HTR-8/SVneo (cell line): ENCODE measurements around the gene KLF9.
"Not testable (repeated sequence)": the region's sequence is repeated elsewhere in the genome, so short reads cannot be mapped to it uniquely, and the experiment has no call there.

Experiments
- DNase-seq: peaks from one replicate; pipeline ENCODE4 v3.0.0; 2011; ENCODE audit warnings: low spot score, mixed read lengths; ENCODE audit not compliant: insufficient read length
- FAIRE-seq: peaks from 2 replicates; lab custom pipeline; 2011; peaks lifted over from hg19 to GRCh38; lab: Jason Lieb, UNC

The KLF9 gene

GRCh38 chr9:70406434-70406862, 8.0 kb downstream of the KLF9 start:
- FAIRE-seq (no peak), DNase-seq (no peak)

- no peak for DNase-seq
- no peak for FAIRE-seq
Observed at GRCh38 chr9:70405808-70406433, 8.5 kb downstream of the KLF9 start.

DNA sequence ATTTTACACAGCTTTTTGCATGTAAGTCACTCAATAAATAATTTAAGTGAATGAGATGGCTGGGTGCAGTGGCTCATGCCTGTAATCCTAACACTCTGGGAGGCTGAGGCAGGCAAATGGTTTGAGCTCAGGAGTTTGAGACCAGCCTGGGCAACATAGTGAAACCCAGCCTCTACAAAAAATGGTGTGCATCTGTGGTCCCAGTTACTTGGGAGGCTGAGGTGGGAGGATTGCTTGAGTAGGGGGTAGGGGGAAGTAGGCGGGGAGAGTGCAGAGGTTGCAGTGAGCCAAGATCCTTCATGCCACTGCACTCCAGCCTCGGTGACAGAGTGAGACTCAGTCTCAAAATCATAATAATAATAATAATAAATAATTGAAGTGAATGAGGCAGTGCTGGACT, 10.2 kb downstream of the KLF9 start:
- no peak for FAIRE-seq
- DNase-seq = no peak

DNA sequence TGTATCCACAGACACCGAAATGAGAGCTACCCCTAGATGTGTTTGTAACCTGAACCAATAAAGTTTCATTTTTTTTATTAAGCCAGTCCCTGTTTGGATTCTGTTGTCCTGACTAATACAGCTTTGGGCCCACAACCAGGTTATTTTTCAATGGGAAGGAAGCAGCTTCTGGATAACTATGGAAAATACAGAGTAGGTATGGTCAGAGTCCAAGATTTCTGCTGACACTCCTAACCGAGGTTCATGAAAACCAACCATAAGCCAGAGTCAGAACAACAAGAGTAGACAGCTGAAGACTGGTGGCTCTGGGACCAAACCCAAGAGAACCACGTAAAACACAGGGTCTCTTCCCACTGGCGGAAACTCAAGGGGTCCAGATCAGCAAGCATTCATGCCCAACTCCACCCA, 10.8 kb downstream of the KLF9 start:
- DNase-seq = no peak
- FAIRE-seq = no peak

- FAIRE-seq = no peak
- DNase-seq = no peak
Observed at GRCh38 chr9:70403166-70403565, 11.3 kb downstream of the KLF9 start.

- DNase-seq = no peak
- FAIRE-seq = no peak
Observed at GRCh38 chr9:70402213-70402612, 12.2 kb downstream of the KLF9 start.

- not testable (repeated sequence) for FAIRE-seq, DNase-seq
Observed at GRCh38 chr9:70401241-70401640, 13.2 kb downstream of the KLF9 start.

GRCh38 chr9:70400107-70400892, 14.2 kb downstream of the KLF9 start:
- no peak for FAIRE-seq

DNA sequence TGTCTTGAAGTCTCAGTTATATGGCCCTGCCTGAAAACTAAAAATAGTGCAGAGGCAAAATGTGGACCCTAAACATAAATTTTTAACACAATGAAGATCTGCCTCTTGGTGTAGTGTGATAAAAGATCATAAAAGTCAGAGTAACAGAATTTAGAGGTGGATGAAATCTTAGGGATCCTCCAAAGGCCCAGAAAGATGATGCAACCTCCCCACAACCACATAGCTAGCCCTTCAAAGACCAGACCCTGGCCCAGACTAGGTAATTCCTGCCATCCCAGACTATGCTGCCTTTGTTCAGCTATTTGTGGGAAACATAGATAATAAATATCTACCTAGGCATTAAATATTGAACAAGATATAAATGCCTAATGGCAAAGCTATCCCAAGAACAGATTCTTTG, 15.3 kb downstream of the KLF9 start:
- no peak for DNase-seq
- FAIRE-seq = no peak

More at GRCh38 chr9:70400107-70400892, 14.2 kb downstream of the KLF9 start:
- no peak for DNase-seq

GRCh38 chr9:70398145-70398556, 16.3 kb downstream of the KLF9 start:
- FAIRE-seq = no peak
- DNase-seq = no peak

GRCh38 chr9:70395652-70396051, 18.8 kb downstream of the KLF9 start:
- no peak for DNase-seq
- no peak for FAIRE-seq

DNA sequence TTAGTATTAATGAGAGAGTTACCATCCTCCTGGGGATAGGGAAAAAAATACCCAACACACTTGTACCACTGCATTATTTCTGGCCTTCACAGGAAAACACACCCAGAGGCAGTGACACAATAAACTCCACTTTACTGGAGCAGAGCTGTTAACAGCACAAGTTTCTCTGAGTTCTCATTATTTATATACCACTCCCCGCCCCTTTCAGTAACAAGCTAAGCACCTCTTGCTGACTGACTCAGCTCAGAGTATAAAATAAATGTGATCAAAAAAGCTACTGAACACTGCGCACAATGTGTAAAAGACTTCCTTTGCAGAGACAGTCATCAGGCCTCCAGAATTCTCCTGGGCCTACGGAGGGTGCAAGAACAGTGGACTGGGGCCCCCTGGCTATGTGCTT, 21.6 kb downstream of the KLF9 start:
- DNase-seq (no peak), FAIRE-seq (no peak)

- no peak for FAIRE-seq
- no peak for DNase-seq
Observed at GRCh38 chr9:70392189-70392588, 22.3 kb downstream of the KLF9 start.

GRCh38 chr9:70390933-70391341, 23.5 kb downstream of the KLF9 start:
- no peak for FAIRE-seq
- no peak for DNase-seq

DNA sequence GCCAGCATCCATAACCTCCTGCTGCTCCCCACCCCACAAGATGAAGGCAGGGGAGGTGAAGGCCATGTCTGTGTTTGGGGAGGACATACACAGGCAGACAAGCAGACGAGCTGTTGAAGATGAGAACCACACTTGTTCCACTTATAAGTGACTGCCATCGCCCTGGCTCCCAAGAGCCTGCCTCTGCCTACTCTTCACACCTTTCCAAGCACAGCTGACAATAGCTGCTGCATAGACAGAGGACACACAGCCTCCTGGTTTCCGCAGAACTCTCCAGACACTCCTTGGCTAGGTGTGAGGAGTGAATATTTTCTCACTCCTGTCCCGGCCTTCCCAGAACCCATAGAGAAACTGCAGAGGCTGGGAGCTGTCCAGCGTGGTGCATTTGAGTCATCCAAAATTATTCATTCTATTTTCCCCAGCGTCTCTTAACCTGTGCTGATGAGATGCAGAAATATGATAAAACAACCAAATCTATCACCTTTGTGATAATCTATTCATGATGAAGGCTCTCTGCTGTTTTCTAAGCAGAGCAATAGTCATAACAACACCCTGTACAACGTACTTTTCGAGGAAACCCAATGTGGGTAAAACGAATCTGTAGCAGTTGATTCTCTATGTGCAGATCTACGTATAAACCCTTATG, 24.7 kb downstream of the KLF9 start:
- FAIRE-seq = no peak

DNA sequence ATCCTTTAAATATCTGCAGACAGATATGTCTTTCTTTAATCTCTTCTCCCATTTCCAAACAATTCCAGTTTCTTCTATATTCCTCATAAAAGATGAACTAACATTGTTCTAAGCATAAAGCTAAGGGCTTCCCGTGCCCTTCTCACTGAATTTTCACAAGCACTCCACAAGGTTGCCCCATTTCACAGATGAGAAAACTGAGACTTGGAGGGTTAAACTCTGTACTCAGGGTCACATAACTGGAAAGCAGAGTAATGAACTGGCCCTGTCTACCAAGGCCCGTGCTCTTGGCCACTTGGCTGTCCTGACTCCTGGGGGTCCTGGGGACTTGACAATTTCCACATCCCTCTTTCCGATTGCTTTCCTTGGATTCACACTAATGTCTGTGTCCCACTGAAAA, 25.3 kb downstream of the KLF9 start:
- FAIRE-seq (no peak), DNase-seq (no peak)

More for the DNA sequence above, 24.7 kb downstream of the KLF9 start:
- DNase-seq = no peak

- DNase-seq (no peak), FAIRE-seq (no peak)
Observed at GRCh38 chr9:70387663-70388062, 26.8 kb downstream of the KLF9 start.

DNA sequence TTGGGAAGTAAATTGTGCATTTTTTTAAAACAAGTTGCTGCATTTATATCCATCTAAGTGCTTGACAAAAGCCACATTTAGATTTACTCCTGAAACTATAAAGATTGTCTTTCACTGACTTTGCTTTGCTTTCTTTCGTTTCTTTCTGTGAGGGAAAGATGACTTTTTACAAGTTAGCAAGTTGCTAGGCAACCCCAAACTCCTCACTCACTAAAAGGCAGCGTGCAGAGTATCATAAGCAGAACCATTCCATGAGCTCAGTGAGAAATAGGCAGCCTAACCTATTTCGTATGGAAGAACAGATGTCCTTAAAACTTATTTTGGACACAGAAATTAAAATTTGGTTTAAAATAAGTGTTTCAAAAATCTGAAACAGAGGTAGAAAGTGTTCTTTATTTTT, 29.0 kb downstream of the KLF9 start:
- FAIRE-seq (no peak), DNase-seq (no peak)

- DNase-seq (no peak), FAIRE-seq (no peak)
Observed at GRCh38 chr9:70382709-70383605, 31.5 kb downstream of the KLF9 start.

DNA sequence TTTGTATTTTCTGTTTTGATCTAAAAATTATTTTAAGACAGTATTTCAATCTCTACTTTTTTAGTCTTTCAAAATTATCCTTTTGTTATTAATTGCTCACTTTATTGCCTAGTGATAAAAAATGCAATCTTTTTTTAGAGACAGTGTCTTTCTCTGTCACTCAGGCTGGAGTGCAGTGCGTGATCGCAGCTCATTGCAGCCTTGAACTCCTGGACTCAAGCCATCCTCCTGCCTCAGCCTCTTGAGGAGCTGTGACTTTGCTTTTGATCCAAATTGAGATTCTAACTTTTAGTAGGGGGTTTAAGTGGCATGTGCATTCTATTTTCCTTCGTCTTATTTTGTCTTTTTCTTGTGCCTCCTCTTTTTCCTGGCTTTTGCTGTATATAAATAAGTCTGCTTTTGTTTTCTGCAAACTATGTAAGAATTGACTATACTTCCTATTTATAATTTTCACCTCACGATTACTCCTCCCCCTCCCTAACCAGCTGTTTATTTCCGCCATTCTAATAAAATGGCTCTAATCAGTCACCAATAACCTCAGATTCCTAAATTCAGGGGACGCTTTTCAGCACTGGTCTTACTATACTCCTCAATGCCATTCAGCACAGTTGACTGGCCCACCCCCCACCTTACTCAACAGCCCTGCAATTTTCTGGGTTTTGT, 32.3 kb downstream of the KLF9 start:
- no peak for FAIRE-seq
- DNase-seq = no peak
